Endothelial cell of umbilical vein (primary cell): ENCODE measurements around the gene RFWD3. TPM values are rescaled to one million over a fixed set of nuclear protein-coding genes. Genes with fewer than 3 reads are reported as not detected.

ENCODE experiments used
- BruUV-seq: library from RNA; stranded (reverse); fragments of 400-500 nt; replicated peaks from 2 replicates; lab custom pipeline; 2021; lab: Mats Ljungman, UMichigan
- CTCF ChIA-PET: fragments of 300-600, 350-600 bp; sonication (Branson Sonifier 250); formaldehyde crosslinking; loops from one replicate; lab custom pipeline; 2021; ENCODE audit warnings: antibody characterized with exemption, inconsistent platforms; lab: Charles Lee
- POLR2A ChIA-PET: fragments of 300-600, 350-600 bp; sonication (Branson Sonifier 250); formaldehyde crosslinking; loops from one replicate; lab custom pipeline; 2021; ENCODE audit warnings: antibody characterized with exemption, inconsistent platforms; lab: Charles Lee
- DNase-seq: peaks from one replicate; pipeline ENCODE4 v3.0.0-alpha.2; 2011; ENCODE audit warnings: low read depth, low spot score
- FAIRE-seq: peaks from 2 replicates; lab custom pipeline; 2011; peaks lifted over from hg19 to GRCh38; lab: Jason Lieb, UNC
- H2AFZ ChIP-seq: 2 replicates; pipeline ENCODE4 v1.6.0; 2012; ENCODE audit warnings: low read depth, low read length, control low read depth, inconsistent platforms
- H3K27ac ChIP-seq: 2 replicates; pipeline ENCODE4 v1.5.1; 2011; ENCODE audit warnings: low read depth, mild to moderate bottlenecking, control low read depth, low read length, moderate library complexity; ENCODE audit not compliant: insufficient read depth
- H3K27me3 ChIP-seq, 2 experiments: 2 replicates each; pipeline versions ENCODE4 v1.6.0 to v1.6.1; 2011; ENCODE audit warnings: low read length in 2 of 2, mixed read lengths in 1 of 2; ENCODE audit not compliant: control insufficient read depth in 2 of 2, insufficient read depth in 2 of 2
- H3K36me3 ChIP-seq, 2 experiments: 2 replicates in 1 of 2; 3 replicates in 1 of 2; pipeline ENCODE4 v1.5.1; 2011; ENCODE audit warnings: low read length in 2 of 2, mild to moderate bottlenecking in 1 of 2, moderate library complexity in 1 of 2; ENCODE audit not compliant: control insufficient read depth in 2 of 2, insufficient read depth in 2 of 2; ENCODE audit errors: extremely low read depth in 1 of 2
- H3K4me1 ChIP-seq: 3 replicates; pipeline ENCODE4 v1.5.1; 2011; ENCODE audit warnings: mild to moderate bottlenecking, low read length; ENCODE audit not compliant: control insufficient read depth, insufficient read depth; ENCODE audit errors: extremely low read depth
- H3K4me2 ChIP-seq: 2 replicates; pipeline ENCODE4 v1.6.1; 2011; ENCODE audit warnings: low read length, control low read depth, mixed read lengths; ENCODE audit not compliant: insufficient read depth
- H3K4me3 ChIP-seq, 3 experiments: fragments of 200-600 bp in 1 of 3; sonication (generic), shearing (Covaris generic) in 1 of 3; replicated peaks in 1 of 3; 2 replicates each; pipeline ENCODE4 v1.5.1; 2011 to 2016; ENCODE audit warnings: control low read depth in 3 of 3, low read length in 3 of 3, mild to moderate bottlenecking in 2 of 3, inconsistent platforms in 1 of 3, low read depth in 1 of 3, moderate library complexity in 1 of 3; ENCODE audit not compliant: insufficient read depth in 1 of 3
- H3K79me2 ChIP-seq: 2 replicates; pipeline ENCODE4 v1.6.0; 2012; ENCODE audit warnings: low read length, inconsistent platforms; ENCODE audit not compliant: control insufficient read depth, insufficient read depth
- H3K9ac ChIP-seq: replicated peaks from 2 replicates; pipeline ENCODE3; 2011; ENCODE audit warnings: low read length, control low read depth; ENCODE audit not compliant: insufficient read depth; ENCODE audit errors: extremely low read depth
- H3K9me1 ChIP-seq: replicated peaks from 3 replicates; pipeline ENCODE4 v1.6.0; 2011; ENCODE audit warnings: mild to moderate bottlenecking, low read length; ENCODE audit not compliant: control insufficient read depth, insufficient read depth; ENCODE audit errors: extremely low read depth
- H3K9me3 ChIP-seq: replicated peaks from 2 replicates; pipeline ENCODE4 v1.5.1; 2012; ENCODE audit warnings: low read length, inconsistent platforms; ENCODE audit not compliant: control insufficient read depth, insufficient read depth
- H4K20me1 ChIP-seq: replicated peaks from 2 replicates; pipeline ENCODE3; 2011; ENCODE audit warnings: mild to moderate bottlenecking, low read length; ENCODE audit not compliant: control insufficient read depth, insufficient read depth; ENCODE audit errors: extremely low read depth
- EZH2 ChIP-seq: IDR thresholded peaks from 2 replicates; pipeline ENCODE4 v1.6.1; 2012; ENCODE audit warnings: borderline replicate concordance, low read depth, mild to moderate bottlenecking, moderate library complexity, low read length, inconsistent platforms; ENCODE audit not compliant: severe bottlenecking
- FOS ChIP-seq: IDR thresholded peaks from 2 replicates; pipeline ENCODE4 v1.6.1; 2011; ENCODE audit warnings: mild to moderate bottlenecking, low read length, moderate library complexity, borderline replicate concordance; ENCODE audit not compliant: insufficient read depth
- GATA2 ChIP-seq: IDR thresholded peaks from 2 replicates; pipeline ENCODE4 v1.7.0; 2011; ENCODE audit warnings: low read depth, mild to moderate bottlenecking, moderate library complexity, mixed read lengths, low read length; ENCODE audit not compliant: insufficient read length, insufficient read depth
- JUN ChIP-seq: IDR thresholded peaks from 2 replicates; pipeline ENCODE4 v1.6.1; 2011; ENCODE audit warnings: borderline replicate concordance, low read depth; ENCODE audit not compliant: insufficient read length, insufficient read depth
- MYC ChIP-seq: IDR thresholded peaks from one replicate; pipeline ENCODE4 v1.6.1; 2011; ENCODE audit warnings: mild to moderate bottlenecking, low read depth, low read length
- POLR2A ChIP-seq: IDR thresholded peaks from 2 replicates; pipeline ENCODE4 v1.6.1; 2012; ENCODE audit warnings: low read depth, mild to moderate bottlenecking, control low read depth, low read length
- POLR2AphosphoS5 ChIP-seq: IDR thresholded peaks from 2 replicates; pipeline ENCODE4 v1.6.1; 2012; ENCODE audit warnings: low read depth, mild to moderate bottlenecking, control low read depth, low read length, moderate library complexity; ENCODE audit not compliant: insufficient read depth
- dilution Hi-C: fragments of 300-500 bp; cut with MboI; formaldehyde crosslinking; loops from one replicate; pipeline ENCODE4 v1.15.0; 2019; ENCODE audit warnings: low sequenced_read_pairs; ENCODE audit not compliant: extremely low pct_ligation_motif_present
- intact Hi-C: fragments of 100-400 bp; cut with micrococcal nuclease; formaldehyde crosslinking; loops from one replicate; pipeline ENCODE4 v1.10.0; 2022
- polyA plus RNA-seq, 4 experiments: library from polyadenylated mRNA; depleted of rRNA in 3 of 4; stranded (reverse) in 3 of 4; unstranded in 1 of 4; fragments of >200 nt; gene quantifications; 2 replicates each; pipeline versions ENCODE4 v1.2.1 to v1.2.3, GENCODE V29; 2011 to 2012; ENCODE audit warnings: missing spikeins in 1 of 4
- total RNA-seq: library from RNA; stranded (reverse); gene quantifications from 2 replicates; pipeline ENCODE4 v1.2.3, GENCODE V29; 2021
- TF ChIP-seq, protein P1 (sequence below), 2 donors: IDR thresholded peaks; 1 replicate in 1 of 2; 2 replicates in 1 of 2; pipeline ENCODE4 v1.5.1; 2011; ENCODE audit warnings: low read length in 2 of 2, mild to moderate bottlenecking in 2 of 2, moderate library complexity in 2 of 2, control low read depth in 1 of 2, inconsistent platforms in 1 of 2, low read depth in 1 of 2; ENCODE audit not compliant: insufficient read depth in 1 of 2; ENCODE audit errors: extremely low read depth in 1 of 2
- TF ChIP-seq, protein P2 (sequence below): IDR thresholded peaks from 2 replicates; pipeline ENCODE4 v1.6.1; 2011; ENCODE audit not compliant: insufficient read depth, insufficient read length

RFWD3 gene
- total and polyA plus RNA-seq, 2 donors (not counting 3 experiments of a cell fraction or from before 2014, with no cell fraction given): 27.3 to 51.6 TPM

DNA sequence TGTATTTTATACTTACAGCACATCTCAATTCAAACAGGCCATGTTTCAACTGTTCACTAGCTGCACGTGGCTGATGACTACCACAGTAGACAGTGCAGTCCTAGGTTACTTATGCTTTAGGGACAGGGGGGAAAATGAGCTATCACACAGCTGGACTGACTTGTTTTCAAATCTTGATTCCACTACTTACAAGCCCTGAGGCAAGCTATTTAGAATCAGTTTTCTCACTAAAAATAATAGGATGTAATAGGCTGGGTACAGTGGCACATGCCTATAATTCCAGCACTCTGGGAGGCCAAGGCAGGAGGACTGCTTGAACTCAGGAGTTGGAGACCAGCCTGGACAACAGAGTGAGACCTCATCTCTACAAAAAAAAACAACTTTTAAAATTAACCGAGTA, 70.1 kb downstream of the RFWD3 start:
- DNase-seq (no peak), FAIRE-seq (no peak)
- BruUV-seq: no TSS peak
- TF ChIP-seq FOS: no peak
- TF ChIP-seq, protein P1, sequence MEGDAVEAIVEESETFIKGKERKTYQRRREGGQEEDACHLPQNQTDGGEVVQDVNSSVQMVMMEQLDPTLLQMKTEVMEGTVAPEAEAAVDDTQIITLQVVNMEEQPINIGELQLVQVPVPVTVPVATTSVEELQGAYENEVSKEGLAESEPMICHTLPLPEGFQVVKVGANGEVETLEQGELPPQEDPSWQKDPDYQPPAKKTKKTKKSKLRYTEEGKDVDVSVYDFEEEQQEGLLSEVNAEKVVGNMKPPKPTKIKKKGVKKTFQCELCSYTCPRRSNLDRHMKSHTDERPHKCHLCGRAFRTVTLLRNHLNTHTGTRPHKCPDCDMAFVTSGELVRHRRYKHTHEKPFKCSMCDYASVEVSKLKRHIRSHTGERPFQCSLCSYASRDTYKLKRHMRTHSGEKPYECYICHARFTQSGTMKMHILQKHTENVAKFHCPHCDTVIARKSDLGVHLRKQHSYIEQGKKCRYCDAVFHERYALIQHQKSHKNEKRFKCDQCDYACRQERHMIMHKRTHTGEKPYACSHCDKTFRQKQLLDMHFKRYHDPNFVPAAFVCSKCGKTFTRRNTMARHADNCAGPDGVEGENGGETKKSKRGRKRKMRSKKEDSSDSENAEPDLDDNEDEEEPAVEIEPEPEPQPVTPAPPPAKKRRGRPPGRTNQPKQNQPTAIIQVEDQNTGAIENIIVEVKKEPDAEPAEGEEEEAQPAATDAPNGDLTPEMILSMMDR (IDR thresholded peaks at IDR 0.05; ENCODE audit: extremely low read depth in 1 of 2, insufficient read depth in 1 of 2, low read depth in 1 of 2, low read length in 2 of 2): no peak
- no peak for TF ChIP-seq JUN
- TF ChIP-seq POLR2AphosphoS5: no peak
- TF ChIP-seq MYC: no peak
- TF ChIP-seq EZH2: no peak
- no peak for TF ChIP-seq GATA2
- TF ChIP-seq, protein P2, sequence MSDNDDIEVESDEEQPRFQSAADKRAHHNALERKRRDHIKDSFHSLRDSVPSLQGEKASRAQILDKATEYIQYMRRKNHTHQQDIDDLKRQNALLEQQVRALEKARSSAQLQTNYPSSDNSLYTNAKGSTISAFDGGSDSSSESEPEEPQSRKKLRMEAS: no peak
- TF ChIP-seq POLR2A: no peak
- H3K9ac ChIP-seq: no peak overlapping the region
- H2AFZ ChIP-seq: no peak overlapping the region
- no peaks in the 10 kb centered on the region for H3K27me3 ChIP-seq
- no peak overlapping the region for H3K27ac ChIP-seq
- POLR2A ChIA-PET: interaction anchor here (0.6 kb wide), 1 partner anchor 33 kb away, joined by 3 read pairs; no protein-coding TSS in a partner anchor
- dilution Hi-C loops (no loop called here), intact Hi-C loops (no loop called here)
- H3K9me1 ChIP-seq: peaks cover 3% of the 10 kb centered on the region
- H3K36me3 ChIP-seq: peaks cover 0 to 2% of the 10 kb centered on the region in 2 experiments
- H3K9me3 ChIP-seq: no peaks in the 10 kb centered on the region
- no peak overlapping the region for H3K4me2 ChIP-seq
- no peaks in the 10 kb centered on the region for H4K20me1 ChIP-seq
- peaks cover 24% of the 10 kb centered on the region for H3K4me1 ChIP-seq
- peaks cover 76% of the 10 kb centered on the region for H3K79me2 ChIP-seq
- CTCF ChIA-PET: no interaction called here
- no peak overlapping the region for H3K4me3 ChIP-seq
